Activated CD4-positive, alpha-beta T cell treated with anti-CD3 and anti-CD28 coated beads, Interleukin-2, amount 50 U/mL, for 1 hour (primary cell): Measurements from ENCODE around the gene NREP.

ENCODE experiments used
- DNase-seq: peaks from one replicate; pipeline ENCODE4 v3.0.0-alpha.2; 2020

The NREP gene

GRCh38 chr5:111756581-111757354, at the start of gene NREP:
NREP (minus strand) TSS chr5:111757194; CDS start chr5:111755772, 1,422 bp downstream.
- DNase-seq = no peak

GRCh38 chr5:111806753-111807152, 49.8 kb upstream of the NREP start:
- DNase-seq = no peak

- no peak for DNase-seq
Observed at GRCh38 chr5:111806156-111806555, 49.2 kb upstream of the NREP start.

GRCh38 chr5:111805071-111805470, 48.1 kb upstream of the NREP start:
- no peak for DNase-seq

GRCh38 chr5:111800351-111800750, 43.4 kb upstream of the NREP start:
- no peak for DNase-seq

GRCh38 chr5:111795142-111795541, 38.1 kb upstream of the NREP start:
- DNase-seq = no peak

GRCh38 chr5:111792471-111793058, 35.6 kb upstream of the NREP start:
- DNase-seq = no peak

GRCh38 chr5:111790295-111790694, 33.3 kb upstream of the NREP start:
- no peak for DNase-seq

- no peak for DNase-seq
Observed at GRCh38 chr5:111787006-111787405, 30.0 kb upstream of the NREP start.

- no peak for DNase-seq
Observed at GRCh38 chr5:111784491-111785181, 27.6 kb upstream of the NREP start.

- DNase-seq = no peak
Observed at GRCh38 chr5:111783537-111783936, 26.5 kb upstream of the NREP start.

- DNase-seq = no peak
Observed at GRCh38 chr5:111782216-111782615, 25.2 kb upstream of the NREP start.

GRCh38 chr5:111781200-111781599, 24.2 kb upstream of the NREP start:
- DNase-seq = no peak

GRCh38 chr5:111779922-111780292, 22.9 kb upstream of the NREP start:
- no peak for DNase-seq

GRCh38 chr5:111779260-111779921, 22.4 kb upstream of the NREP start:
- DNase-seq = no peak

GRCh38 chr5:111776913-111777781, 20.2 kb upstream of the NREP start:
- DNase-seq = no peak

GRCh38 chr5:111775224-111775623, 18.2 kb upstream of the NREP start:
- DNase-seq = no peak

GRCh38 chr5:111774525-111774924, 17.5 kb upstream of the NREP start:
- DNase-seq = no peak

- no peak for DNase-seq
Observed at GRCh38 chr5:111772456-111773122, 15.6 kb upstream of the NREP start.

GRCh38 chr5:111769541-111769940, 12.5 kb upstream of the NREP start:
- DNase-seq = no peak

- no peak for DNase-seq
Observed at GRCh38 chr5:111765613-111766571, 8.9 kb upstream of the NREP start.
